GM15510 (cell line): ENCODE results near the gene ATCAY.

Source experiments
- POLR2A ChIP-seq: IDR thresholded peaks from 3 replicates; pipeline ENCODE4 v1.6.1; 2011; ENCODE audit warnings: borderline replicate concordance; ENCODE audit not compliant: insufficient read length; ENCODE audit errors: extremely low read depth

The ATCAY gene

GRCh38 chr19:3849092-3849491 is 31.4 kb upstream of the ATCAY start:
- no peak for TF ChIP-seq POLR2A

DNA sequence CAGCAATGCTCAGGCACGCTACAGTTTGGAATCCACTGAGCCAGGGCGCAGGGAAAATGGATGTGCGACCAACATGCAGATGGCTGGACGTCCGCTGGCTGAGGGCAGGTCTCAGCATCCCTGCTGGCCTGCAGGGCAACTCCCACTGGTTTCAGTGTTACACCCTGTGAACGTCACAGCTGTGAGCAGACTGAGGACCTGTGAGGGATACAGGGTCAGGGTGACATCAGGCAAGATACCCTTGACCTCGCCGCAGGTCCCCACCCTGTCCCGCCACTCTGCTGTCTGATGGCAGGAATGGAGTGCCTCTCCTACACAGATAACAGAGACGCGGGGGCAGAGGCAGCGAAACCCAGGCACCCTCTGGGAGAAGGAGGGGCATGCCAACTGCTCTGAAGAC is 30.7 kb upstream of the ATCAY start:
- TF ChIP-seq POLR2A, result no peak

DNA sequence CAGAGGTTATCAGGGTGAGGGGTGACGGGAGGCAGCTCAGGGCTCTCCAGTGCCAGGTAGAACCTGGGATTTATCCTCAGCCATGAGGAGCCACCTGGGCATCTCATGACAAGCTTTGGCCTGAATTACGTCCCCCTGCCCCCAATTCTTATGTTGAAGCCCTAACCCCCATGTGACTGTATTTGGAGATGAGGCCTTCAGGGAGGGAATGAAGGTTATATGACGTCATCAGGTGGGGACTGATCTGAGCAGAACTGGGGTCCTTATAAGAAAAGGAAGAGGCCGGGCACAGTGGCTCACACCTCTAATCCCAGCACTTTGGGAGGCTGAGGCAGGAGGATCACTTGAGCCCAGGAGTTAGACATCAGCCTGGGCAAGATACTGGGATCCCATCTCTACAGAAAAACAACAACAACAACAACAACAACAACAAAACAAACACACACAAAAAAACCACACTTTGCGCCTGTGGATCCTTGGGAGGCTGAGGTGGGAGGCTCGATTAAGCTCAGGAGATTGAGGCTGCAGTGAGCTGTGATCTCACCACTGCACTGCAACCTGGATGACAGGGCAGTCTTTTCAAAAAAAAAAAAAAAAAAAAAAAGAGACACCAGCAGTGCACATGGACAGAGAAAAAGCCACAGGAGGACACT is 30.0 kb upstream of the ATCAY start:
- TF ChIP-seq POLR2A, result no peak

- no peak for TF ChIP-seq POLR2A
Measured at GRCh38 chr19:3851254-3852176, 29.0 kb upstream of the ATCAY start.

- TF ChIP-seq POLR2A, result no peak
Measured at GRCh38 chr19:3852177-3852511, 28.3 kb upstream of the ATCAY start.

GRCh38 chr19:3852614-3853254 is 27.8 kb upstream of the ATCAY start:
- TF ChIP-seq POLR2A, result no peak

DNA sequence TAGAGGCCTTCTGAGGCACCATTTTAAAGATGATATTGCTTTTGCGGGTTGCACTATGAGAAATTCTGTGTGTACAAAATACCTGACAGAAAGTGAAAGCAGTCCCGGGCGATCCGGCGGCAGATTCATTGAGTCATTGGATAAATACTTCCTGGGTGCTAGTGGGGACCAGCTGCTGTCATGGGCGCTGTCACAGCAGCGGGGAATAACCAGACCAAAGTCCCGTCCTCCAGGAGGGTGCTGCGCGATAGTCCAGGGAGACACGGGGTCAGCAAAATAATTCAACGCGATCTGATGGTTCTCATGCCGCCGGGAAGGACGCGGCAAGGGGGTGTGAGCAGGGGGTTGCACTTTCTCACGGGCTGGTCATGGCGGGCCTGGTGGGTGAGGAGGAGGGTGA is 25.2 kb upstream of the ATCAY start:
- no peak for TF ChIP-seq POLR2A

GRCh38 chr19:3857449-3858003 is 23.0 kb upstream of the ATCAY start:
- no peak for TF ChIP-seq POLR2A

- TF ChIP-seq POLR2A, result no peak
Measured at GRCh38 chr19:3860499-3860898, 20.0 kb upstream of the ATCAY start.

- TF ChIP-seq POLR2A, result no peak
Measured at GRCh38 chr19:3862826-3863500, 17.5 kb upstream of the ATCAY start.

GRCh38 chr19:3863648-3864047 is 16.8 kb upstream of the ATCAY start:
- no peak for TF ChIP-seq POLR2A

GRCh38 chr19:3866910-3867638 is 13.4 kb upstream of the ATCAY start:
- no peak for TF ChIP-seq POLR2A

GRCh38 chr19:3867971-3868769 is 12.3 kb upstream of the ATCAY start:
- no peak for TF ChIP-seq POLR2A

DNA sequence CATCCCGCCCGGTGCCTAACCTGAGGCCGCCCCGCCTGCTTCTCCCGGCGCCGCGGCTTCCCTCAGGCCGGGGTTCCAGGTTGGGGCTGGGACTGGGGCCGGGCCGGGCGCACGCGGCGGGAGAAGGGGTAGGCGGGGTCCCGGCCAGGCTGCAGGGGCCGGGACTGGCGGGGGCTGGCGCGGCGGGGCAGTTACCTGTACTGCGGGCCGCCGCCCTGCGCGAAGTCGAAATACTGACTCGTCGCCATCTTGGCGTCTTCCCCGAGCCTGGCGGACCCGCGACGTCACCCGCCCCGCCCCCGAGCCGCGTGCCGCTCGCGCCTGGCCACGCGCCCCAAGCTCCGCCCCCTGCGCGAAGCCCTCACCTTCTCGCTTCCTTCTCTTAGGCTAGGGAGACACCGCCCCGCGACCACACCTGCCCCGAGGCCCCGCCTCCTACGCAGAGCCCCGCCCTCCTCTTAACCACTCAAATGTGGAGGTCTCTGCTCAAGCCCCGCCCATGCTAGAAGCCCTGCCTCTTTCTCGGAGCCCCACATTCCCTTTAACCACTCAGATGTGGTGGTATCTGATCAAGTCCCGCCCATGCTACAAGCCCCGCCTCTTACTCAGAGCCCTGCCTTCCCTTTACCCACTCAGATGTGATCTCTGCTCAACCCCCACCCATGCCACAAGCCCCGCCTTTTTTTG is 11.6 kb upstream of the ATCAY start, which contains the start of gene ZFR2:
Gene ZFR2 (minus strand): TSS at position 269 of the 687 bp plus-strand sequence. CDS start 21 bp downstream, at position 248.
- no peak for TF ChIP-seq POLR2A
